ENCODE results near the gene SLC44A5.

DNA sequence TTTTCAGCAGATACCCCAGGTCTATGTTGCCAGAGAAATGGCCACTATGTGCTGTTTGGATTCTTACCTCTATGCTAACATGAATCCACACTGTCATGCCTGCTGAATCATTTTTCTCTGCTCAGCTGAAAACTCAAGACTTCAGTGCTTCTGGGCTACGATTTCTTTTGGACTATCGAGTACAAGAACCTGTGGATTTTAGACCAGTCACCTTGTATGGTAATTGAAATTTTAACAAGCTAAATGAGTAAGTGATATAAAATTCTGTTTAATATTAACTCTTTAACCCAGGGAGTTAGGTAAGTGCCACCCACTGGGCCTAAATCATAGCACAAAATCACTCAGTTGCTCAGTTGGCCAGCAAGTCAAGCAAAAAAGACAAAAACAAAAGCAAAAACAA, 440.9 kb downstream of the SLC44A5 start:
- TF ChIP-seq CTCF (IDR thresholded peaks at IDR 0.05) (no peak), POLR2A (IDR thresholded peaks at IDR 0.05) (no peak)

Measured in thyroid gland (tissue), 4 donors.